Glutamatergic neuron (in vitro differentiated cells): ENCODE data around the gene IMMT. TPM values are rescaled to one million over a fixed set of nuclear protein-coding genes. Genes with fewer than 3 reads are reported as not detected.
A peak's percentile ranks its signal among the peaks of the same experiment; 100 is the strongest.
"Not testable (repeated sequence)": the region's sequence is repeated elsewhere in the genome, so short reads cannot be mapped to it uniquely, and the experiment has no call there.

Experiments used
- DNase-seq: peaks from one replicate; pipeline ENCODE4 v3.0.0; 2022
- H3K27ac Mint-ChIP-seq: one replicate; pipeline ENCODE4 v1.8.0; 2020; ENCODE audit warnings: mild to moderate bottlenecking, mixed read lengths, inconsistent platforms; ENCODE audit not compliant: unreplicated experiment
- H3K27me3 Mint-ChIP-seq: one replicate; pipeline ENCODE4 v1.8.0; 2020; ENCODE audit warnings: mild to moderate bottlenecking, moderate library complexity, mixed read lengths, inconsistent platforms; ENCODE audit not compliant: unreplicated experiment
- H3K36me3 Mint-ChIP-seq: one replicate; pipeline ENCODE4 v1.8.0; 2020; ENCODE audit warnings: mild to moderate bottlenecking, mixed read lengths, inconsistent platforms; ENCODE audit not compliant: unreplicated experiment
- H3K4me1 Mint-ChIP-seq: one replicate; pipeline ENCODE4 v1.8.0; 2020; ENCODE audit warnings: mild to moderate bottlenecking, low read depth, mixed read lengths, inconsistent platforms; ENCODE audit not compliant: unreplicated experiment
- H3K4me3 Mint-ChIP-seq: one replicate; pipeline ENCODE4 v1.8.0; 2020; ENCODE audit warnings: mild to moderate bottlenecking, mixed read lengths, inconsistent platforms; ENCODE audit not compliant: unreplicated experiment
- H3K9me3 Mint-ChIP-seq: one replicate; pipeline ENCODE4 v1.8.0; 2020; ENCODE audit warnings: mild to moderate bottlenecking, moderate library complexity, mixed read lengths, inconsistent platforms; ENCODE audit not compliant: unreplicated experiment
- long read RNA-seq: library from polyadenylated mRNA; unstranded; transcript quantifications from one replicate; pipeline ENCODE4 v2.0.0, GENCODE V29; 2020; ENCODE audit not compliant: unreplicated experiment
- total RNA-seq: library from RNA; stranded (reverse); fragmentation: NEBNext Ultra II Directional; extraction: Animal tissue kit (Norgen Biotek cat#: 25700); gene quantifications from one replicate; pipeline ENCODE4 v1.2.1, GENCODE V29; 2021; ENCODE audit not compliant: unreplicated experiment
- TF ChIP-seq, protein P1 (sequence below): fragments of 200-600 bp; sonication (generic); IDR thresholded peaks from one replicate; pipeline ENCODE4 v1.5.0; 2021; ENCODE audit not compliant: partially characterized antibody, unreplicated experiment

Gene IMMT
- total RNA-seq, result 124 TPM
- long read RNA-seq, partial matches to known transcripts, result 9 of 19 reads
- long read RNA-seq, other reads (novel, unspliced or antisense), result 10 of 19 reads

DNA sequence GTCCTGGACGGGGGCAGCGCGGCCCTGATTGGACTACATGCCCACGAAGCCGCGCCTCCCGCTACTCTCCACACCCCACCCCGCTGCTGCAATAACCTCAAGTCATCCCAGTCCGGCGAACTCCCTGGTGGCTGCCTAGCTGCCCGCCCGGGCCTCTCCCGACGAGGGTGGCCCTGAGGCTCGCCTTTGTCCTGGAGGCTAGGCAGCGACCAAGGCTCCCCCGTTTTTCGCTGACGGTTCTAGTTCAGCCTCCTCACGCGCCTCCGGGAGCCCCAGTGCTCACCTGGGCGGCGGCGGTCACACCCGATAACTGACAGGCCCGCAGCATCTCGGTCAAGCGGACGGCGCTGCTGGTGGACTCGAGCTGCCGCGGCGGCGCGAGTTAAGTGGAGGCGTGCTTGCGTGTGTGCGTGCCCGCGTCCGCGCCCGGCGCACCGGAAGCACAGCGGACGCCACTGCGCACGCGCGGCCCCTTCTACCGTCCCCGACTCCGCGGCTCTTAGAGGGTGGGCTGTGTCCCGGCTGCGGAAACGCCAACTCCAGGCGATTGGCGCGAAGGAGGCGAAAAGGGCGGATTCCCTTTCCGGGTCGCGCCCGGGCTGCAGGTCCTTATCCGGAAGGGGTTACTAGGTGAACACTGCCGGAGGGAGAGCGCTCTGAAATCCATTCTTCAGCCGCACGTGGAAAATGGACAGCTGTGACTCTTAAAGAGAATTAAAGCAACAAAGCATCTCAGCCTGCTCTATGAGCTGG, at the start of gene IMMT:
Gene IMMT, minus strand, starts transcription at position 408 of the 753 bp plus-strand sequence. Its CDS starts 80 bp downstream, at position 328.
- no peaks in the 10 kb centered on the region for H3K36me3 Mint-ChIP-seq
- TF ChIP-seq, protein P1, sequence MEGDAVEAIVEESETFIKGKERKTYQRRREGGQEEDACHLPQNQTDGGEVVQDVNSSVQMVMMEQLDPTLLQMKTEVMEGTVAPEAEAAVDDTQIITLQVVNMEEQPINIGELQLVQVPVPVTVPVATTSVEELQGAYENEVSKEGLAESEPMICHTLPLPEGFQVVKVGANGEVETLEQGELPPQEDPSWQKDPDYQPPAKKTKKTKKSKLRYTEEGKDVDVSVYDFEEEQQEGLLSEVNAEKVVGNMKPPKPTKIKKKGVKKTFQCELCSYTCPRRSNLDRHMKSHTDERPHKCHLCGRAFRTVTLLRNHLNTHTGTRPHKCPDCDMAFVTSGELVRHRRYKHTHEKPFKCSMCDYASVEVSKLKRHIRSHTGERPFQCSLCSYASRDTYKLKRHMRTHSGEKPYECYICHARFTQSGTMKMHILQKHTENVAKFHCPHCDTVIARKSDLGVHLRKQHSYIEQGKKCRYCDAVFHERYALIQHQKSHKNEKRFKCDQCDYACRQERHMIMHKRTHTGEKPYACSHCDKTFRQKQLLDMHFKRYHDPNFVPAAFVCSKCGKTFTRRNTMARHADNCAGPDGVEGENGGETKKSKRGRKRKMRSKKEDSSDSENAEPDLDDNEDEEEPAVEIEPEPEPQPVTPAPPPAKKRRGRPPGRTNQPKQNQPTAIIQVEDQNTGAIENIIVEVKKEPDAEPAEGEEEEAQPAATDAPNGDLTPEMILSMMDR, result no peak
- DNase-seq, result peak; percentile 98

GRCh38 chr2:86244781-86245180, 49.5 kb upstream of the IMMT start:
- H3K4me1 Mint-ChIP-seq, H3K27ac Mint-ChIP-seq, H3K4me3 Mint-ChIP-seq, DNase-seq, H3K9me3 Mint-ChIP-seq: not testable (repeated sequence)
- H3K36me3 Mint-ChIP-seq, result peaks cover 25% of the 10 kb centered on the region
- peaks cover 10% of the 10 kb centered on the region for H3K27me3 Mint-ChIP-seq

More for the DNA sequence above, at the start of gene IMMT:
- Mint-ChIP-seq H3K4me3 (peak within 1 kb of the TSS; percentile 94), H3K9me3 (peaks cover 24% of the 10 kb centered on the region), H3K27me3 (peaks cover 11% of the 10 kb centered on the region), H3K4me1 (peaks cover 7% of the 10 kb centered on the region), H3K27ac (peak within 1 kb of the TSS; percentile 99)

- H3K36me3 Mint-ChIP-seq, result peaks cover 25% of the 10 kb centered on the region
- H3K27ac Mint-ChIP-seq, result no peak overlapping the region
- H3K9me3 Mint-ChIP-seq, result peaks cover 5% of the 10 kb centered on the region
- TF ChIP-seq, protein P1, result no peak
- H3K4me1 Mint-ChIP-seq, result no peaks in the 10 kb centered on the region
- H3K4me3 Mint-ChIP-seq, result no peak overlapping the region
- DNase-seq, result no peak
- H3K27me3 Mint-ChIP-seq, result peaks cover 10% of the 10 kb centered on the region
These were observed 48.9 kb upstream of the IMMT start for GRCh38 chr2:86243950-86244733.

GRCh38 chr2:86243272-86243671, 48.0 kb upstream of the IMMT start:
- DNase-seq, result no peak
- Mint-ChIP-seq H3K4me3 (no peak overlapping the region), H3K36me3 (peaks cover 28% of the 10 kb centered on the region), H3K4me1 (no peaks in the 10 kb centered on the region), H3K27ac (no peak overlapping the region), H3K9me3 (peaks cover 5% of the 10 kb centered on the region), H3K27me3 (peaks cover 10% of the 10 kb centered on the region)
- TF ChIP-seq, protein P1, result no peak

GRCh38 chr2:86241611-86242010, 46.3 kb upstream of the IMMT start:
- no peak overlapping the region for H3K4me3 Mint-ChIP-seq
- H3K4me1 Mint-ChIP-seq, result peaks cover 2% of the 10 kb centered on the region
- H3K27ac Mint-ChIP-seq, result peak overlapping the region; percentile 21
- peaks cover 8% of the 10 kb centered on the region for H3K9me3 Mint-ChIP-seq
- TF ChIP-seq, protein P1, result no peak
- no peak for DNase-seq
- peaks cover 8% of the 10 kb centered on the region for H3K27me3 Mint-ChIP-seq
- peaks cover 26% of the 10 kb centered on the region for H3K36me3 Mint-ChIP-seq
